T-helper 17 cell (primary cell): ENCODE results near the gene BCKDHA. TPM values are rescaled to one million over a fixed set of nuclear protein-coding genes. Genes with fewer than 3 reads are reported as not detected.
A peak's percentile ranks its signal among the peaks of the same experiment; 100 is the strongest.

ENCODE experiments used
- ATAC-seq: fragments of 150-1000 bp; cut with Tn5 transposase; 2 replicates; pipeline ENCODE4 v1.10.0; 2021; ENCODE audit warnings: mild to moderate bottlenecking, moderate library complexity
- DNase-seq, 3 donors: peaks; one replicate each; pipeline versions ENCODE4 v3.0.0 to v3.0.0-alpha.2; 2020 to 2021
- H3K9me3 ChIP-seq: one replicate; pipeline ENCODE4 v1.7.0; 2013; ENCODE audit warnings: low read length, mild to moderate bottlenecking; ENCODE audit not compliant: control insufficient read depth, poor library complexity, severe bottlenecking
- H3K27ac Mint-ChIP-seq: one replicate; pipeline ENCODE4 v1.8.0; 2022; ENCODE audit warnings: mild to moderate bottlenecking, moderate library complexity, mixed read lengths
- H3K27me3 Mint-ChIP-seq: one replicate; pipeline ENCODE4 v1.8.0; 2022; ENCODE audit warnings: mixed read lengths
- H3K36me3 Mint-ChIP-seq: one replicate; pipeline ENCODE4 v1.8.0; 2022; ENCODE audit warnings: low read depth, mixed read lengths
- H3K4me1 Mint-ChIP-seq: one replicate; pipeline ENCODE4 v1.8.0; 2022; ENCODE audit warnings: mild to moderate bottlenecking, mixed read lengths
- H3K4me3 Mint-ChIP-seq: one replicate; pipeline ENCODE4 v1.8.0; 2022; ENCODE audit warnings: mild to moderate bottlenecking, moderate library complexity, mixed read lengths
- total RNA-seq, 4 donors: library from RNA in 2 of 4; stranded (reverse) in 2 of 4; gene quantifications; one replicate each; pipeline ENCODE4 v1.2.3 and lab custom pipeline; 2022 to 2026

The BCKDHA gene
- total RNA-seq, 2 donors from 2014 or later = 13.2 to 14.7 TPM

DNA sequence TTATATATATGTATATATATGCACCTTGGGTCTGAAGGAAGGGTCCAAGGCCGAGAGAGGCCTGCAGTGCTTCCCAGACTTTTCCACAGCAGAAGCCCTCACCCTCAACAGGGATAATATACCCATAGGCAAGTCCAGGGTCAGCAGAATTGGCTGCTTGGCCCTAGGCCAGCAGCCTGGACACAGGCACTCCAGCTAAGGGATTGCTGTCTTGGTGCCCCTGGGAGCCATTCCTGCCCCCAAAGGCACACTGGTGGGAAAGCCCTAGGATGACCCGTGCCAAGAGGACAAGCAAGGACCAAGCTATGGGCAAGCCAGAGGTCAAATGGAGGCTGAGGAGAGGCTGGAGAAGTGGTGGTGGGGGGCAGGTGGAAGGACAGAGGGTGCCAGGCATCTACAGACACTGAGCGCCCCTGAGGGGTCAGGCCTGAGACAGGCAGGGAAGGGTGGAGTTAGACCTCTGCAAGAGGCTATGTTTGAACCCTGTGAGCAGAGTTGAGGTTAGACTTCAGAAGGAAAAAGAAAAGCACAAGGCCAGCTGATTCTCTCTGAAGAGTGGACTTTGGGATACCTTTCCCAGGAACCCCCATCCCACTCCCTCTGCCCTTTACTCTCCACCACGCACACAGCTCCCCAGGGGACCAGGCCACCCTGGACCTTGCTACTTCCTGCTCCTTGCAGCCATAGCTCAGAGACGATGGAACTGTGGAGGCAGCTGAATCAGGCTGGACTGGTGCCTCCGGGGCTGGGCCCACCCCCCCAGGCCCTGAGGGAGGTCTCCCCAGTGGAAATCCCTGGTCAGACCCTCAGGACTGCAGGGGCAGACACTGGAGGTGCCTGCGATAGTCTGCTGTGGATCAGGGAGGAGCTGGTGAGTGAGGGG is 45.1 kb downstream of the BCKDHA start, which contains the start of gene ERICH4:
TSS of gene ERICH4 (plus strand) at position 684 of the 883 bp plus-strand sequence. CDS start at position 698, 14 bp downstream.
- Mint-ChIP-seq H3K27ac (no peak within 1 kb of the TSS), H3K27me3 (peaks cover 19% of the 10 kb centered on the region), H3K36me3 (peaks cover 12% of the 10 kb centered on the region), H3K4me3 (no peak within 1 kb of the TSS), H3K4me1 (peaks cover 23% of the 10 kb centered on the region)
- ATAC-seq (no peak), DNase-seq (no peak)
- H3K9me3 ChIP-seq = no peaks in the 10 kb centered on the region

DNA sequence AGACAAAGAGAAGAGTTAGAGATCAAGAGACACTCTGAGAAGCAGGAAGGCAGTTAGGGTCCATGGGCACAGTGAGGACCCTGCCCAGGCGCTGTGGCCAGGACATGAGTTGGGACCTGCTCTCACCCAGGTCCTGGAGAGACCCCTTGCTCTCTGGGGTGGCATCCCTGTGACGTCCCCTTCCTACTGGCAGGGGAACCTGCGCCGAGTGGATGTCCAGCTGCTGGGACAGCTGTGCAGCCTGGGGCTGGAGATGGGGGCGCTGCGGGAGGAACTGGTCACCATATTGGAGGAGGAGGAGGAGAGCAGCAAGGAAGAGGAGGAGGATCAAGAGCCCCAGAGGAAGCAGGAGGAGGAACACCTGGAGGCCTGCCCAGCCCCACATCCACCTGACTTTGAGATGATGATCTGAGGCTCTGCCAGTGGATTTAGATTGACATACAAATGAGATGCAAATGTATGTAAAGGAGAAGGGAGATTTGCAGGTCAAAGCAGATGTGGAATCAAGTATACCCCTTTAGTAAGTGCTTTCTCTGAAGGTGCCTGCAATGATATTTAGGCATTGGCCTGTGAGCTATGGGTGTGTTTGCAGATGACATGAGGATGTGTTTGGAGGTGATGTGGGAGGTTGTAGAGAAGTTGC is 46.3 kb downstream of the BCKDHA start:
- peaks cover 18% of the 10 kb centered on the region for H3K4me1 Mint-ChIP-seq
- H3K27ac Mint-ChIP-seq = no peak overlapping the region
- H3K4me3 Mint-ChIP-seq = no peak overlapping the region
- no peaks in the 10 kb centered on the region for H3K9me3 ChIP-seq
- H3K27me3 Mint-ChIP-seq = peaks cover 19% of the 10 kb centered on the region
- H3K36me3 Mint-ChIP-seq = peaks cover 12% of the 10 kb centered on the region
- DNase-seq = no peak
- ATAC-seq = no peak

GRCh38 chr19:41445575-41445974 is 48.0 kb downstream of the BCKDHA start:
- no peak overlapping the region for H3K27ac Mint-ChIP-seq
- no peaks in the 10 kb centered on the region for H3K9me3 ChIP-seq
- ATAC-seq (no peak), DNase-seq (no peak)
- H3K27me3 Mint-ChIP-seq = peaks cover 27% of the 10 kb centered on the region
- no peak overlapping the region for H3K4me3 Mint-ChIP-seq
- H3K4me1 Mint-ChIP-seq = peaks cover 24% of the 10 kb centered on the region
- H3K36me3 Mint-ChIP-seq = peaks cover 12% of the 10 kb centered on the region

DNA sequence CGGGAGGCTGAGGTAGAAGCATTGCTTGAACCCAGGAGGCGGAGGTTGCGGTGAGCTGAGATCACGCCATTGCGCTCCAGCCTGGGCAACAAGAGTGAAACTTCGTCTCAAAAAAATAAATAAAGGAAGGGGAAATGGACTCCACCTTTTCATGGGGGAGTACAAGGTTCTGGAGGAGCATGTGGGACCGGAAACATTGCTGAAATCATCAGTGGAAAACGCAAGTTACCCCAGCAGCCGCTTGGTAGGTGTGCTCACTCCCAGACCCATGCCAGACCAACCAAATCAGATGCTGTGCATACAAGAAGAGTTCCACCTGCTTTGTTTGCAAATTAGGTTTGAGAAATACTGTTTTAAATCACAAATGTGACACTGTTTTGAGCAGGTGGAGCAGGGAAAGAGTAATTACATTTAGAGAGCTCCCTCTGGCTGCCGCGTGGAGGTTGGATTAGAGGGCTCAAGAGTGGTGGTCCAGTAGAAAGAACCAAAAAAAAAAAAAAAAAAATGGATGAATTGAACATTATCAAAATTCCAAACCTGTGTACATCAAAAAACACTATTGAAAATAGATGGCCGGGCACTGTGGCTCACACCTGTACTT is 50.2 kb downstream of the BCKDHA start:
- H3K9me3 ChIP-seq = no peaks in the 10 kb centered on the region
- peaks cover 20% of the 10 kb centered on the region for H3K4me1 Mint-ChIP-seq
- peaks cover 8% of the 10 kb centered on the region for H3K36me3 Mint-ChIP-seq
- peaks cover 27% of the 10 kb centered on the region for H3K27me3 Mint-ChIP-seq
- ATAC-seq (no peak), DNase-seq (no peak)
- peak overlapping the region; percentile 37 for H3K27ac Mint-ChIP-seq
- H3K4me3 Mint-ChIP-seq = no peak overlapping the region

DNA sequence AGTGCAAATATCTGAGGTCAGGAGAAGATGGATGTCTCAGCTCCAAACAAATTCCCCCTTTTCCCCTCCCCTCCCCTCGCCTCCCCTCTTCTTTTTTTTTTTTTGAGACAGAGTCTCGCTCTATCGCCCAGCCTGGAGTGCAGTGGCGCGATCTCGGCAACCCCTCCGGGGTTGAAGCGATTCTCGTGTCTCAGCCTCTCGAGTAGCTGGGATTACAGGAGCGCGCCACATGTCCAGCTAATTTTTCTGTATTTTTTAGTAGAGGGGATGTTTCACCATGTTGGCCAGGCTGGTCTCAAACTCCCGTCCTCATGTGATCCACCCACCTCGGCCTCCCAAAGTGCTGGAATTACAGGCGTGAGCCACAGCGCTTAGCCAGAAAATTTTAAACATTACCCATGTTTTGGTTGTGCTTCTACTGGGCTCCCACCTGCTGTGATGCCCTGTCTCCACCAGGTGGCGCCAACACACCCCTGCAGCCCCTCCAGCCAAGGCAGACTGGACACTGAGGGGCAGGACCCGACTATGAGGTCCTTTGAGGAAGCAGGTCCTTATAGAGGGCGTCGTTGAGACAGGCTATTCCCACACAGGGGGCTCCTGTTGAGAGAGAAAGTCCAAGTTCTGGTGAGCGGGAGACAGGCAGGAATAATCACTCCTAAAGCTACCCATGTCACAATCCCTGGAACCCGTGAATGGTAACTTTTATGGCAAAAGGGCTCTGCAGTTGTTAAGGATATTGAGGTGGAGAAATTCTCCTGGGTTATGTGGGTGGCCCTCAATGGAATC is 51.7 kb downstream of the BCKDHA start:
- ATAC-seq (peak; percentile 92), DNase-seq (peak; percentile 53 to 58 (median 57))
- Mint-ChIP-seq H3K4me1 (peaks cover 12% of the 10 kb centered on the region), H3K4me3 (peak overlapping the region; percentile 83), H3K36me3 (peaks cover under 1% of the 10 kb centered on the region), H3K27ac (no peak overlapping the region), H3K27me3 (peaks cover 16% of the 10 kb centered on the region)
- no peaks in the 10 kb centered on the region for H3K9me3 ChIP-seq

DNA sequence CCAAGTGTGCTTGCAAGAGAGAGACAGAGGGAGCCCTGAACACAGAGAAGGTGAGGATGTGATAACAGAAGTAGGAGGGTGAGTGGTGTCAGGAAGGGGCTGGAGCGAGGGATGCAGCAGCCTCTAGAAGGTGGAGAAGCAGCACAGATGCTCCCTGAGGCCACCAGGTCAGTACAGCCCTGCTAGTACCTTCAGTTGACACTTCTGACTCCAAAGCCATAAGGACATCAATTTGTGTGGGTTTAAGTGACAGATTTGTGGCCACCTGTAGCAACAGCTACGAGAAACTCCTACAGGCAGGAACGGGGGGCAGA is 52.2 kb downstream of the BCKDHA start:
- ATAC-seq (peak; percentile 20), DNase-seq (no peak)
- peaks cover 11% of the 10 kb centered on the region for H3K4me1 Mint-ChIP-seq
- H3K27ac Mint-ChIP-seq = no peak overlapping the region
- H3K9me3 ChIP-seq = no peaks in the 10 kb centered on the region
- peak overlapping the region; percentile 83 for H3K4me3 Mint-ChIP-seq
- H3K36me3 Mint-ChIP-seq = no peaks in the 10 kb centered on the region
- H3K27me3 Mint-ChIP-seq = peaks cover 16% of the 10 kb centered on the region

GRCh38 chr19:41452584-41453275 is 55.1 kb downstream of the BCKDHA start:
- H3K36me3 Mint-ChIP-seq = no peaks in the 10 kb centered on the region
- DNase-seq (no peak), ATAC-seq (no peak)
- H3K27ac Mint-ChIP-seq = no peak overlapping the region
- no peaks in the 10 kb centered on the region for H3K9me3 ChIP-seq
- peaks cover 9% of the 10 kb centered on the region for H3K27me3 Mint-ChIP-seq
- no peak overlapping the region for H3K4me3 Mint-ChIP-seq
- H3K4me1 Mint-ChIP-seq = peaks cover 18% of the 10 kb centered on the region

GRCh38 chr19:41455936-41456335 is 58.3 kb downstream of the BCKDHA start:
- no peaks in the 10 kb centered on the region for H3K36me3 Mint-ChIP-seq
- no peak overlapping the region for H3K4me3 Mint-ChIP-seq
- ATAC-seq (no peak), DNase-seq (no peak)
- no peak overlapping the region for H3K27ac Mint-ChIP-seq
- peaks cover 8% of the 10 kb centered on the region for H3K27me3 Mint-ChIP-seq
- no peaks in the 10 kb centered on the region for H3K9me3 ChIP-seq
- H3K4me1 Mint-ChIP-seq = peaks cover 13% of the 10 kb centered on the region

DNA sequence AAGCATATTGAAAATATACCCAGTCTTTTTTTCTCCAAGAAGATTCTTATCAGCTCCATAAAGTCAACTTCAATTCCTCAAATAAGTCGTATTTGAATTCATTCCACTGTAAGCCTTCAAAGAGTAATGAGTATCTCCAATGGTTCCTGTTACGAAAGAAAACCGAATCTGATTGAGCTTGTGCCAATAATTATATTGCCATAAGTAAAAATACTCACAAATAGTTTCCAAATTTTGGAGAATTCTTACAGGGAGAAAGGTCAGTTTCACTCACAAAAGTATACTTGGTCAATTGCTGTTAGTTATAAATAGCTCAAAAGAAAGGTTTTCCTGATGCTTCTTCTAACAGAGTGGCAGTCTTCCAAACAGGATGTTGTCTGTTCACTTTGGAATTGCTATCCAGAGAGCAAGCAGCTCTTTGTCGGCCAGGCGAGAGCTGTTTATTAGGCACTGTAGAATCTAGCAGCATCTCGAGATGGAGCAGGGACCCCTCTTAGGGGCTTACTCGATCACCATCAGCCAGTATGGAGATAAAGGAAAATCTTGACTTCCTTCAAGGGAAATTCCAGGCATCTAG is 58.8 kb downstream of the BCKDHA start:
- no peak for ATAC-seq

GRCh38 chr19:41457241-41457640 is 59.6 kb downstream of the BCKDHA start:
- peaks cover 13% of the 10 kb centered on the region for H3K27me3 Mint-ChIP-seq
- H3K36me3 Mint-ChIP-seq = no peaks in the 10 kb centered on the region
- H3K4me1 Mint-ChIP-seq = peaks cover 16% of the 10 kb centered on the region
- no peaks in the 10 kb centered on the region for H3K9me3 ChIP-seq
- ATAC-seq (peak; percentile 97), DNase-seq (no peak)
- peak overlapping the region; percentile 62 for H3K27ac Mint-ChIP-seq
- peak overlapping the region; percentile 31 for H3K4me3 Mint-ChIP-seq

More for the DNA sequence above, 58.8 kb downstream of the BCKDHA start:
- H3K36me3 Mint-ChIP-seq = no peaks in the 10 kb centered on the region
- peak overlapping the region; percentile 50 for H3K4me3 Mint-ChIP-seq
- H3K27ac Mint-ChIP-seq = peak overlapping the region; percentile 62
- DNase-seq = no peak
- H3K27me3 Mint-ChIP-seq = peaks cover 8% of the 10 kb centered on the region
- peaks cover 13% of the 10 kb centered on the region for H3K4me1 Mint-ChIP-seq
- no peaks in the 10 kb centered on the region for H3K9me3 ChIP-seq

DNA sequence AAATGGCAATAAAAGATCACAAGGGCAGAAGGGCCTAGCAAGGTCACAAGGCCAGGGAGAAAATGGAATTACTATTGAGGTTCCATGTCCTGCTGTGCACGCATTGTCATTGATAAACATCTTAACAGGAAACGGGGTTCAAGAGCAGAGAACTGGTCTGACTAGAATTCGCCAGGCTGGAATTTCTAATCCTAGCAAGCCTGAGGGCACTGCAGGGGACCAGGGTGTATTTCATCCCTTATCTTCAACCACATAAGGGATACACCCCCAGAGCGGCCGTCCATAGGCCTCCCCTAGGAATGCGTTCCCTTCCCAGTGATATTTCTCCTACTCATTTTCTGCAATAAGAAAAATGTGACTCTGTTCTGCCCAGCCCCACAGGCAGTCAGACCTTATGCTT is 64.9 kb downstream of the BCKDHA start:
- no peaks in the 10 kb centered on the region for H3K9me3 ChIP-seq
- DNase-seq (no peak), ATAC-seq (no peak)
- no peaks in the 10 kb centered on the region for H3K36me3 Mint-ChIP-seq
- H3K4me1 Mint-ChIP-seq = peaks cover 9% of the 10 kb centered on the region
- peak overlapping the region; percentile 19 for H3K4me3 Mint-ChIP-seq
- H3K27me3 Mint-ChIP-seq = peaks cover 47% of the 10 kb centered on the region
- H3K27ac Mint-ChIP-seq = no peak overlapping the region
